ENCODE results near the gene TMC5.

TMC5 gene

DNA sequence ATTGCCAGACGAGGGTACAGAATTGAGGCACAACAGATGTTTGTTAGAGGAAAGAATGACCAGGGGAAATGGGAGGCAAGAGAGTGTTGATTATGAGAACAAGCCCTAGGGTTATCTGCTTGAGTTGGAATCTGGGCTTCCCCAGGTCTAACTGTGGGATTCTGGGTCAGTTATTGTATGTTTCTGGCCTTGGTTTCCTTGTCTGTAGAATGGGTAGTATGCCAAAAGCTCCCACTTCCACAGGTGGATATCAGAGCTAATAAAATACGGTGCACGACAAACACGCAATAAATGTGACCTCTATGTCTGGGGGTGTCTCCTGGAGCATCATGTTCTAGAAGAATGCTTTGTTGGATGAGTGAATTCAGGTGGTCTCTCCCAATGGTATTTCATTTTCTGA, 517 bp downstream of the TMC5 start:
- H4K20me1 ChIP-seq (ENCODE audit: low read depth, low read length): no peaks in the 10 kb centered on the region
- H3K4me3 ChIP-seq (ENCODE audit: insufficient read depth, low read length, poor library complexity, severe bottlenecking): no peak overlapping the region
- H3K9me3 ChIP-seq (ENCODE audit: insufficient read depth, low read length): no peaks in the 10 kb centered on the region
- H3K36me3 ChIP-seq (ENCODE audit: low read length): no peaks in the 10 kb centered on the region
- no peak overlapping the region for H3K4me2 ChIP-seq (ENCODE audit: low read depth, low read length, poor library complexity, severe bottlenecking)
- H3F3A ChIP-seq (ENCODE audit: insufficient read depth): no peaks in the 10 kb centered on the region
- H3K27ac ChIP-seq (ENCODE audit: low read depth, low read length): no peak overlapping the region
- TF ChIP-seq, protein P1, sequence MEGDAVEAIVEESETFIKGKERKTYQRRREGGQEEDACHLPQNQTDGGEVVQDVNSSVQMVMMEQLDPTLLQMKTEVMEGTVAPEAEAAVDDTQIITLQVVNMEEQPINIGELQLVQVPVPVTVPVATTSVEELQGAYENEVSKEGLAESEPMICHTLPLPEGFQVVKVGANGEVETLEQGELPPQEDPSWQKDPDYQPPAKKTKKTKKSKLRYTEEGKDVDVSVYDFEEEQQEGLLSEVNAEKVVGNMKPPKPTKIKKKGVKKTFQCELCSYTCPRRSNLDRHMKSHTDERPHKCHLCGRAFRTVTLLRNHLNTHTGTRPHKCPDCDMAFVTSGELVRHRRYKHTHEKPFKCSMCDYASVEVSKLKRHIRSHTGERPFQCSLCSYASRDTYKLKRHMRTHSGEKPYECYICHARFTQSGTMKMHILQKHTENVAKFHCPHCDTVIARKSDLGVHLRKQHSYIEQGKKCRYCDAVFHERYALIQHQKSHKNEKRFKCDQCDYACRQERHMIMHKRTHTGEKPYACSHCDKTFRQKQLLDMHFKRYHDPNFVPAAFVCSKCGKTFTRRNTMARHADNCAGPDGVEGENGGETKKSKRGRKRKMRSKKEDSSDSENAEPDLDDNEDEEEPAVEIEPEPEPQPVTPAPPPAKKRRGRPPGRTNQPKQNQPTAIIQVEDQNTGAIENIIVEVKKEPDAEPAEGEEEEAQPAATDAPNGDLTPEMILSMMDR (IDR thresholded peaks at IDR 0.05; ENCODE audit: insufficient read depth, low read length, poor library complexity, severe bottlenecking): no peak
- TF ChIP-seq EZH2phosphoT487 (conservative IDR thresholded peaks at IDR 0.05; ENCODE audit: low read length): no peak
- H3K9ac ChIP-seq (ENCODE audit: low read length): no peak overlapping the region
- H3K27me3 ChIP-seq (ENCODE audit: low read length): no peaks in the 10 kb centered on the region
- H2AFZ ChIP-seq (ENCODE audit: low read depth, low read length, severe bottlenecking): no peak overlapping the region
- no peaks in the 10 kb centered on the region for H3K9me2 ChIP-seq (replicated peaks; ENCODE audit: insufficient read depth, low read length)
- no peaks in the 10 kb centered on the region for H3K79me2 ChIP-seq (ENCODE audit: insufficient read depth, low read length)

DNA sequence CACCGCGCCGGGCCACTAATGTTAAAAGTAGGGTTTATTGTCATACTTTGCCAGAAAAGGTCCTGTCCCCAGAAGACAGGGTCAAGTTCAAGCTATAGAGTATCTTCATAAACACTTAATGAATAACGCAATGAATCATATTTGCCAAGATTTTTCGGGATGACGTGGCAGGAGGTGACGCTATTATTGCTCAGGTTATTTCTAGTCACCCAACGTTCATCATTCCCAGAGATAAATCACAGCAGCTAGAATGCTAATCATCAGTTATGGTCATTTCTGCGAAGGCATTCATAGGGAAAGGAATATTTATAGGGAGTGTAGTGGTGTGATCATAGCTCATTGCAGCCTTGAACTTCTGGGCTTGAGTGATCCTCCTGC, 2.0 kb downstream of the TMC5 start:
- H3K9me3 ChIP-seq (ENCODE audit: insufficient read depth, low read length): no peaks in the 10 kb centered on the region
- H3F3A ChIP-seq (ENCODE audit: insufficient read depth): no peaks in the 10 kb centered on the region
- no peak overlapping the region for H2AFZ ChIP-seq (ENCODE audit: low read depth, low read length, severe bottlenecking)
- TF ChIP-seq, protein P1 (IDR thresholded peaks at IDR 0.05; ENCODE audit: insufficient read depth, low read length, poor library complexity, severe bottlenecking): no peak
- no peak for TF ChIP-seq EZH2phosphoT487 (conservative IDR thresholded peaks at IDR 0.05; ENCODE audit: low read length)
- H3K9me2 ChIP-seq (replicated peaks; ENCODE audit: insufficient read depth, low read length): no peaks in the 10 kb centered on the region
- no peaks in the 10 kb centered on the region for H3K79me2 ChIP-seq (ENCODE audit: insufficient read depth, low read length)
- no peak overlapping the region for H3K27ac ChIP-seq (ENCODE audit: low read depth, low read length)
- H3K4me2 ChIP-seq (ENCODE audit: low read depth, low read length, poor library complexity, severe bottlenecking): no peak overlapping the region
- H3K36me3 ChIP-seq (ENCODE audit: low read length): no peaks in the 10 kb centered on the region
- no peak overlapping the region for H3K4me3 ChIP-seq (ENCODE audit: insufficient read depth, low read length, poor library complexity, severe bottlenecking)
- no peaks in the 10 kb centered on the region for H3K27me3 ChIP-seq (ENCODE audit: low read length)
- no peaks in the 10 kb centered on the region for H4K20me1 ChIP-seq (ENCODE audit: low read depth, low read length)
- H3K9ac ChIP-seq (ENCODE audit: low read length): no peak overlapping the region

DNA sequence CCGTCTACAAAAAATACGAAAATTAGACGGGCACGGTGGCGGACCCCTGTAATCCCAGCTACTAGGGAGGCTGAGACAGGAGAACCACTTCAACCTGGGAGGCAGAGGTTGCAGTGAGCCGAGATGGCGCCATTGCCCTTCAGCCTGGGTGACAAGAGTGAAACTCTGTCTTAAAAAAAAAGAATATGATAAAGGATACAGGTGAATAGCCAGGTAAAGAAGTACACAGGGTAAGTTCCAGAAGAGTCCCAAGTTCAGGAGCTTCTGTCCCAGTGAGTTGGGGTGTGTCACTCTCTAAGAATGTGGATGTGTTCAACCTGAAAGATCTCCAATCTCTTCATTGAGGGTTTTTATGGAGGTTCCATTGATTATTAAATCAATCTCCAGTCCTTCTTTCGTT, 6.8 kb downstream of the TMC5 start:
- no peaks in the 10 kb centered on the region for H3K9me3 ChIP-seq (ENCODE audit: insufficient read depth, low read length)
- no peaks in the 10 kb centered on the region for H4K20me1 ChIP-seq (ENCODE audit: low read depth, low read length)
- no peaks in the 10 kb centered on the region for H3K79me2 ChIP-seq (ENCODE audit: insufficient read depth, low read length)
- H3K4me2 ChIP-seq (ENCODE audit: low read depth, low read length, poor library complexity, severe bottlenecking): no peak overlapping the region
- TF ChIP-seq EZH2phosphoT487 (conservative IDR thresholded peaks at IDR 0.05; ENCODE audit: low read length): no peak
- TF ChIP-seq, protein P1 (IDR thresholded peaks at IDR 0.05; ENCODE audit: insufficient read depth, low read length, poor library complexity, severe bottlenecking): no peak
- H2AFZ ChIP-seq (ENCODE audit: low read depth, low read length, severe bottlenecking): no peak overlapping the region
- no peak overlapping the region for H3K4me3 ChIP-seq (ENCODE audit: insufficient read depth, low read length, poor library complexity, severe bottlenecking)
- no peak overlapping the region for H3K9ac ChIP-seq (ENCODE audit: low read length)
- H3K36me3 ChIP-seq (ENCODE audit: low read length): no peaks in the 10 kb centered on the region
- H3K27ac ChIP-seq (ENCODE audit: low read depth, low read length): no peak overlapping the region
- no peaks in the 10 kb centered on the region for H3F3A ChIP-seq (ENCODE audit: insufficient read depth)
- H3K27me3 ChIP-seq (ENCODE audit: low read length): no peaks in the 10 kb centered on the region
- H3K9me2 ChIP-seq (replicated peaks; ENCODE audit: insufficient read depth, low read length): no peaks in the 10 kb centered on the region

DNA sequence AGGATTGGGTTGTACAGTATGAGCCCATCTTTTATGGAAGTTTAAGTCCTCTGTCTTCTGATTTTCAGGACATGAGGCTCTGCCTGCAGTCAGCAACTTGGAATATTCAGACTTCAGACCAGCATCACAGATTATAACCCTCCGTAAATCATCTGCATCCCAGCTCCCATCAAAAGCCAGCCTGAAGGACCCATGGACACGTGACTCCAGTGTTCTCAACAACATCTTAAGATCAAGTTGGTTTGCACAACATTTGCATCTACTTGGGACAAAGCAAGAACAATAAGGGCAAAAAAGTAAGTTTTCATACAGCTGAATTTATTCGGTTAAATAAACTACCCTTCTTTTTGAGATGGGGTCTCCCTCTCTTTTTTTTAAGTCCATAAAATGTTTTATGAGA, 12.7 kb downstream of the TMC5 start:
- no peak overlapping the region for H2AFZ ChIP-seq (ENCODE audit: low read depth, low read length, severe bottlenecking)
- H3K27me3 ChIP-seq (ENCODE audit: low read length): no peaks in the 10 kb centered on the region
- no peak overlapping the region for H3K9ac ChIP-seq (ENCODE audit: low read length)
- H3K79me2 ChIP-seq (ENCODE audit: insufficient read depth, low read length): no peaks in the 10 kb centered on the region
- no peaks in the 10 kb centered on the region for H4K20me1 ChIP-seq (ENCODE audit: low read depth, low read length)
- H3K4me3 ChIP-seq (ENCODE audit: insufficient read depth, low read length, poor library complexity, severe bottlenecking): no peak overlapping the region
- no peaks in the 10 kb centered on the region for H3K9me3 ChIP-seq (ENCODE audit: insufficient read depth, low read length)
- no peaks in the 10 kb centered on the region for H3K9me2 ChIP-seq (replicated peaks; ENCODE audit: insufficient read depth, low read length)
- no peaks in the 10 kb centered on the region for H3F3A ChIP-seq (ENCODE audit: insufficient read depth)
- no peak overlapping the region for H3K4me2 ChIP-seq (ENCODE audit: low read depth, low read length, poor library complexity, severe bottlenecking)
- H3K36me3 ChIP-seq (ENCODE audit: low read length): no peaks in the 10 kb centered on the region
- TF ChIP-seq, protein P1 (IDR thresholded peaks at IDR 0.05; ENCODE audit: insufficient read depth, low read length, poor library complexity, severe bottlenecking): no peak
- TF ChIP-seq EZH2phosphoT487 (conservative IDR thresholded peaks at IDR 0.05; ENCODE audit: low read length): no peak
- H3K27ac ChIP-seq (ENCODE audit: low read depth, low read length): no peak overlapping the region

Data from SU-DHL-6 (cell line).